GM19395 (cell line): ENCODE results near the gene CHMP5.
A peak's percentile ranks its signal among the peaks of the same experiment; 100 is the strongest.

Experiments used
- ATAC-seq: cut with Tn5 transposase; IDR thresholded peaks from one replicate; pipeline ENCODE4 v1.9.1; 2021; ENCODE audit warnings: mild to moderate bottlenecking, moderate library complexity; ENCODE audit not compliant: unreplicated experiment

The CHMP5 gene

GRCh38 chr9:33242609-33243134, 22.2 kb upstream of the CHMP5 start:
- no peak for ATAC-seq

GRCh38 chr9:33244137-33244784, 20.6 kb upstream of the CHMP5 start:
- ATAC-seq: no peak

DNA sequence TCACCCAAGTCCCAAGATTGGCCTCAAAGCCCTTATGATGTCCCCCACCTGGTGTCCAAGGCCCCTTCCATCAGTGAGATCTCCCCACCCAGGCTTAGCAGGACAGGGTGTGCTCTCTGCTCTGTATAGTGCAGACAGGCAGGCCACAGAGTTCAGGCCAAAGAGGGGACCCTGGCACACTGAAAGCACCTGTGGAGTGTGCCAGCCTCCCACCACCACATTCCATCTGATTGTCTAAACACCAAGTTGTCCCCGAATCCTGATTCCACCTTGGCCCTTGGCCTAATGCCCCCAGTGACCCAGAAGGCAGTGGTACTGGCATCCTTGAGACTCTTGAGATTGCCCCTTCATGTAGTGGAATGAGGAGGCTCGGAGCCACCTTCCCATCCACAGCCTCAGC, 19.5 kb upstream of the CHMP5 start:
- no peak for ATAC-seq

DNA sequence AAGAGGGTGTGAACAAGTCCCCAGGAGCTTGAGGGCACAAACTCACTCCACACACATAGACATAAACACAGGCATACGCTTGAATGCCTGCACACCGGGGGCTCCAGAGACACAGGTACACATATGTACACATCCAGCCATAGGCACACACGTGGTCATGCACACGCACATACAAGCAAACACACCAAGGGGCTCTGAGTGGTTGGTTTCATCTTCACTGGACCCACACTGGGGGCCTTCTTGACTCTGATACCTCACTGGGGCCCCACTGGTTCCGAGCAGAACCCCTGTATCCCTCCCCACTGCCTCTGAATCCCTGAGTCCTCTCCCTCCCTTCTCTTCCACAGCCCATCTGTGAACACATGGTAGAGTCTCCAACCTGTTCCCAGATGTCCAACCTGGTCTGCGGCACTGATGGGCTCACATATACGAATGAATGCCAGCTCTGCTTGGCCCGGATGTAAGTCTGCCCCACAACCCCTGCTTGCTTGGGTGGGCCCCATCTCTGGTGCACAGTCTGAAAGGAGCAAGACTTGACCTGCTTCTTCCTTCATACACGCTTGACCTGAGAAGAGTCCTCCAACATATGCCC, 18.5 kb upstream of the CHMP5 start:
- ATAC-seq: no peak

DNA sequence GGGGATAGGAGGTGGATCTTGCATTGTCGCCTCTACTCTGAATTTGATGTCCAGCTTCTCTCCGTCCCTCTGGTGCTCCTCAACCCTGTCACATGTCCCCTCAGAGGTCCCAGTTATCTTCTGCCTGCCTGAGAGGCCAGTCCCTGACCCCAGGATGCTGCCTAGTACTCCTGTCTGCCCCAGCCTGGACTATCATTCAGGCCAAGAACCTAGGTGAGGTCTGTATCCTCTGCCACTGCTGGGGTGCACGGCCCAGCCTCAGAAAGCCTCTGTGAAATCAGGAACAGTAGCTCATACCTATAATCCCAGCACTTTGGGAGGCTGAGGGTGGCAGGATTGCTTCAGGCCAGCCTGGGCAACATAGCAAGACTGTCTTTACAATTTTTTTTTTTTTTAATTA, 16.2 kb upstream of the CHMP5 start:
- ATAC-seq: no peak

DNA sequence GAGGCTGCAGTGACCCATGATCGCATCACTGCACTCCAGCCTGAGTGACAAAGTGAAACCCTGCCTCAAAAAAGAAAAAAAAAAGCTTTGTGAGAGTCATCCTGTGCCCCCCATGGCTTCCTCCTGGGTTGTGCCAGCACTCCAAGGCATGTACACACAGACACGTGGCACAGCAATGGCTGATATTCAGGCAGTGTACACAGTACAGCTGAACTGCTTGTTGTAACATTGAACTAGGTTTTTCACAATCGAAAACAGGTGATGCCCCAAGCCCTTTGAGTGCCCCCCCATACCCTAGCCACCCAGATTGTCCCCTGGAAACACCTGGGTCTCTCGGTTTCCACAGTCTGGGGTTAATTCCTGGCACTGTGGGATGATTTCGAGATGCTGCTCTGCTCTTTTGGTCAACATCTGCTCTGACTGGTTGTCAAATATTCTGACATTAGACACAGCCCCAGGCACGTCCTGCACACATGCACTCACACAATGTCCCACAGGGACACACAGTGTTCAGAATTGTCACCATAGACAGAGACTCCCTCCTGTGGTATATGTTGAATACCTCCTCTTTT, 15.7 kb upstream of the CHMP5 start:
- ATAC-seq: no peak

DNA sequence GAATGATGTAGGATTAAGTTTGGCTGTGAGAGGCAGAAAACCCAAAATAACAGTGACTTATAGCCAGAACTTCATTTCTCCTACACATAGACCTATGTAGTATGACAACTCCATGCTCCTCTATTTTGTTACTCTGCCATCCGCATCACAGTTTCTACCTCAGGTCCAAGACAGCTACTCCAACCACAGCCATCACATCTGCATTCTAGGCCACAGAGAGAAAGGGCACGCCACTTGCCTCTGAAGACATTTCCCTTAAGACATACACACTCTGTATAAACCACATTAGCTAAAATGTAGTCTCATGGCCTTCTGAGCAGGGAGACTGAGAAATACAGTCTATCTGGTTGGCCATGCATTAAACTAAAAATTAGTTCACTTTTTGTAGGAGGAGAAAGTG, 14.9 kb upstream of the CHMP5 start:
- ATAC-seq: no peak

GRCh38 chr9:33250458-33250995, 14.3 kb upstream of the CHMP5 start:
- ATAC-seq: no peak

- no peak for ATAC-seq
Observed at GRCh38 chr9:33254211-33254610, 10.6 kb upstream of the CHMP5 start.

DNA sequence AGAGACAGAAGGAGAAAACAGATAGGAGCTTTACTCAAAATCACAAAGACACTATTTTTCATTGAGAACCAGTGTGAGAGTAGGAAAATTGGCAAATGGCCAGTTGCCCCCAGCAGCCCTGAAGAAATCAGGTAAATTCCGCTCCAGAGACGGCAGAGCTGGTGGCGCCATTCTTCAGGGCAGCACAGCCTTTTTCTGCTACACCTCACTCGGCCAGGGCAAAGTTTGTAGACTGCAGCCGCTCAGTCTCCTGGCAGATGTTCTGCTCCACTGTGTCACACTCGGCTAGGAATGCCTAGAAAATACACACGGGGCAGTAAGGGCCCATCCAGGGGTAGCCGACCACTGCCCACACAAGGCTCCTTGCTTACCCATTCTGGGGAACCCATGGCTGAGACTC, 9.8 kb upstream of the CHMP5 start:
- ATAC-seq: no peak

- no peak for ATAC-seq
Observed at GRCh38 chr9:33255471-33255870, 9.4 kb upstream of the CHMP5 start.

DNA sequence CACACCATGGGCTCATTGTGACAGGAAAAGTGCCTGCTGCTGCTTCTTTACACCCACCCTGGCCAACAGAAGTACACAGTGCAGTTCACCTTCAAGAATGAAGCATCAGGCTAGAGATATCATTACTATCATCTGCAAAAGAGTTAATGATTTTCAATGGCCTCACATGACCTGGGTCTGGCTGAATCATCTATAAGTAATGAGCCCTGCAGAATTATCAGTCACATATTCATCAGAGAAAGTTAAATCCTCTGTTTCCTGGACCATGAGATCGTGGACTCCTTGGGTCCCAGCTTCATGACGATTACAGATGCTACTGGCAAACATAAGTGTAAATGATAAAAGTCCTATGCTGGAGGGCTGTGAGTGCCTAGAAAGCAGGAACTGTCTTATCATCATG, 8.6 kb upstream of the CHMP5 start:
- ATAC-seq: no peak

- no peak for ATAC-seq
Observed at GRCh38 chr9:33257276-33257675, 7.6 kb upstream of the CHMP5 start.

DNA sequence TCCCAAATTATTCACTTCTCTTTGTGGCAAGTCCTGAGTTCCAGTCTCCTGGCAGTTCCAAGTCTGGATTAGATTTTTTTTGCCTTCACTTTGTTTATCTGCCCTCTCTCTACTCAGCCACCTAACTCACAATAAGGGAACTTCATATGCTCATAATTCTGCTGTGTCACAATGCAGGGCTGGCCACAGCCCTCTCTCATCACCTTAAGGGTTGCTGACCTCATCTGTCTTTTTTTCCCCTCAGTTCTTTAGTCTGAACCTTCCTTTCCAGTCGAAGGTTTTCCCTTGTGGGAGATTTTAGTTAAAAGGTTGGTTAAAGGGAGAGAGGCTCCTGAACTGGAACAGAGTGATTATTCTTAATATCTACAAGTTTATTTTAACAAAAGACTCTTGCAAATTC, 4.5 kb upstream of the CHMP5 start:
- no peak for ATAC-seq

DNA sequence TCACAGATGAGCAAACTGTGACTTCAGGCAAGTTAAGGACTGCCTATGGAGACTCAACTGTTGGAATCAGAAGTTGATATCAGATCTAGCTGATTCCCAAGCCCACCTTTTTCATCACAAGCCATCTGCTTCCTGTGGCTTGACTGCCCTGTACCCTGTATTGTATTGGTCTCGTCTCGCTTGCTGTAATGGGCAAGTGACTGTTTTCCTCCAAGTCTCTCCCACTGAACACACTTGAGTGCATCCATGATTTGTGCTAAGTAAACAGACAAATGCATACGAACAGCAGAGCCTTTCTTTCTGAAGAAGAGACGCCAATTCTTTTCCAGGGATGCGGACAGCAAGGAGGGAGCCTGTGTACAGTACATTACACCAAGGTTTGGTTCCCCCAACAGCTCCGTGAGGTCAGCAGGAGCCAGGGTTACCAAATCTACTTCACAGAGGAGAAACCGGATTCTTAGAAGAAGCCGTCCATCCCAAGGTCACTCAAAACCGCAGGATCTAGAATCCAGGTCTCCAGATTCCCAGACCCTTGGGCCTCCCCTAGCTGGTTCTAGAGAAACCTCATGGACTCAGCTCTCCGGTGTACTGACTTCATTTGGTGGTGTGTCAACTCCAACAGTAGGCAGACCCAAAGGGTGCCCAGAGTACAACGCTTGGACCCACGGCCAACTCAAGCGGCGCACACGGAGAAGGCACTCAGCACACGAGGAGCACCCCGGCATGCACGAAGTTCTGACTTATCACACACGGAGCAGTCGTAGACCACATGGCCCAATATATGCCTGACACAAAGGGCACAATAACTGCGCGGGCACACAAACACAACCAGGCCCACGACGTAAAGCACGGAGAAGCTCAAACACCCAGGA, 1.5 kb upstream of the CHMP5 start:
- peak; percentile 9 for ATAC-seq

DNA sequence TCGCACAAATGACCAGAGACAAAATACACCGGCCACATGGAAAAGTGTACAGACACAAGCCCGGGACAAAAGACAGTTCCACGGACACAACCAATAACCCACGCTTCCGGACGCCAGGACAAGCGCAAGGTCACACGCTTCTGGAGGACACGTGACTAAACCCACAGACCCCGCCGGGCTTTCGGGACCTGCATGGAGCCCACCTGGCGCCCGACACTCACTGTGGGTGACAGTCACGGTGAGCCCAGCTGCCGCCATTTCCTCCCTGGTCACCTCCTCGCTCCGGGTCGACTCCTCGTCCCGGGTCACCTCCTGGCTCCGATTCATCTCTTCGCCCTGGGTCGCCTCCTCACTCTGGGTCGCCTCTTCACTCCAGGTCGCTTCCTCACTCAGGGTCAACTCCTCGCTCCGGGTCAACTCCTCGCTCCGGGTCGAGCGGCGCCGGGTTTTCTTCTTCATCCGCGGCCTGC, 811 bp upstream of the CHMP5 start:
- peak; percentile 36 for ATAC-seq

DNA sequence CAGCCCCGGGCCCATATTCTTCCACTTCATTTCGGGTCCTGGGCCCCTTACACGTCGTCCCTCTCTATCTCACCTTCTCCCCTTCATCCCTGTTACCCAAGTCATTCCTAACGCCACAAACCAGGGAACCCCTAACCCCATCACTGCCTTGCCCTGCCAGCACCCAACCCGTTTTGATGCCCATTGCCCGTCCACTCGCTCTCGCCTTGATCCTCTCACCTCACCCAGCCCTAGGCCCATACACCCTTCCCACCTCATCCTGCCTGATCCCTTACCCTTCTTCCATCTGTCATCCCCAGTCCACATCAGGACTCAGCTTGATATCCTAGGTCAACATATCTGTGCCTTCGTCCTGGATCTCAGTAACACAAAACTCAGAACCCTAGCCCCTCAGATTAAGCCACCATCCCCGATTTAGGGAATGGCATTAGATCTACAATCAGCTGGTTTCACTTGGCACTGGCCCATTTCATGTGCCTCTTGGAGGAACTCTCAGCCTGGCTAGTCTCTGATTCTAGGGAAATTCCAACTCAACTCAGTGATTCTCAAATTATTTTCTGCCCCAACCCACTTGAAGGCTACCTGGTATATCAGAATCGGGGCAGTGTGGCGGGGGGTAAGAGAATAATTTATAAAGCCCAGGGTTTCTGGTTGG, 489 bp downstream of the CHMP5 start:
- ATAC-seq: no peak

- no peak for ATAC-seq
Observed at GRCh38 chr9:33267151-33267767, 2.4 kb downstream of the CHMP5 start.

GRCh38 chr9:33270146-33270545, 5.3 kb downstream of the CHMP5 start:
- no peak for ATAC-seq

DNA sequence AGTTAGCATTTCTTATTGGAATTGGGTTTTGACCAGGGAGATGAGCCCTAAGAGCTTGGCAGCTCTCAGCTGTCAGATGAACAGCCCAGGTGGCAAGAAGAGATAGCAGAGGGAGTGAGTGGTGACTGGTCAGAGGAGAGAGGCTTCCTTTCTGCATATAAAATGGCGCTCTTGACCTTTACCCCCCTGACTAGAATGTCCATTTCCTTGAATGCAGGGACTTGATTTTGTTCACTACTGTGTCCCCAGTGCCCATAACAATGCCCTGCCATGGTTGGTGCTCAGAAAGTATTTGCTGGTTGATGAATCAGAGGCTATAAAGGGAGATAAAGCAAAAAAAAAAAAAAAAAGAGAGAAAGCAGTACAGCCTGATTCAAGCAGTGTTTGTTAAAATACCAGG, 7.2 kb downstream of the CHMP5 start:
- ATAC-seq: no peak
